ENCODE data around the gene OR8G1. TPM values are rescaled to one million over a fixed set of nuclear protein-coding genes. Genes with fewer than 3 reads are reported as not detected.

OR8G1 gene, protein sequence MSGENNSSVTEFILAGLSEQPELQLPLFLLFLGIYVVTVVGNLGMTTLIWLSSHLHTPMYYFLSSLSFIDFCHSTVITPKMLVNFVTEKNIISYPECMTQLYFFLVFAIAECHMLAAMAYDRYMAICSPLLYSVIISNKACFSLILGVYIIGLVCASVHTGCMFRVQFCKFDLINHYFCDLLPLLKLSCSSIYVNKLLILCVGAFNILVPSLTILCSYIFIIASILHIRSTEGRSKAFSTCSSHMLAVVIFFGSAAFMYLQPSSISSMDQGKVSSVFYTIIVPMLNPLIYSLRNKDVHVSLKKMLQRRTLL
- polyA plus RNA-seq, result not detected in 3 replicates
- not detected for polyA plus RNA-seq (2011; ENCODE audit: low read depth)
- not detected in 2 replicates for polyA plus RNA-seq (2011; cell fraction: cytosol; rRNA removed)
- not detected in 2 replicates for polyA plus RNA-seq (2011; cell fraction: nucleus; rRNA removed)
- not detected in 2 replicates for polyA plus RNA-seq (2012; ENCODE audit: low replicate concordance)
- polyA minus RNA-seq, result not detected in 3 replicates
- not detected for polyA minus RNA-seq (2011; cell fraction: cytosol; rRNA and poly(A)+ RNA removed)
- polyA minus RNA-seq (2011; cell fraction: nucleus; rRNA and poly(A)+ RNA removed), result not detected in 2 replicates

GRCh38 chr11:124240621-124241397 lies at the start of gene OR8G1:
Gene OR8G1 (plus strand): TSS chr11:124241095. CDS start chr11:124249676, 8,581 bp downstream.
- TF ChIP-seq, protein P1, sequence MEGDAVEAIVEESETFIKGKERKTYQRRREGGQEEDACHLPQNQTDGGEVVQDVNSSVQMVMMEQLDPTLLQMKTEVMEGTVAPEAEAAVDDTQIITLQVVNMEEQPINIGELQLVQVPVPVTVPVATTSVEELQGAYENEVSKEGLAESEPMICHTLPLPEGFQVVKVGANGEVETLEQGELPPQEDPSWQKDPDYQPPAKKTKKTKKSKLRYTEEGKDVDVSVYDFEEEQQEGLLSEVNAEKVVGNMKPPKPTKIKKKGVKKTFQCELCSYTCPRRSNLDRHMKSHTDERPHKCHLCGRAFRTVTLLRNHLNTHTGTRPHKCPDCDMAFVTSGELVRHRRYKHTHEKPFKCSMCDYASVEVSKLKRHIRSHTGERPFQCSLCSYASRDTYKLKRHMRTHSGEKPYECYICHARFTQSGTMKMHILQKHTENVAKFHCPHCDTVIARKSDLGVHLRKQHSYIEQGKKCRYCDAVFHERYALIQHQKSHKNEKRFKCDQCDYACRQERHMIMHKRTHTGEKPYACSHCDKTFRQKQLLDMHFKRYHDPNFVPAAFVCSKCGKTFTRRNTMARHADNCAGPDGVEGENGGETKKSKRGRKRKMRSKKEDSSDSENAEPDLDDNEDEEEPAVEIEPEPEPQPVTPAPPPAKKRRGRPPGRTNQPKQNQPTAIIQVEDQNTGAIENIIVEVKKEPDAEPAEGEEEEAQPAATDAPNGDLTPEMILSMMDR (optimal IDR thresholded peaks at IDR 0.05 in 1 of 3, IDR thresholded peaks at IDR 0.05 in 1 of 3, conservative IDR thresholded peaks at IDR 0.05 in 1 of 3; ENCODE audit: extremely low read depth in 1 of 3, insufficient read depth in 2 of 3, low read length in 3 of 3), result no peak
- TF ChIP-seq EZH2 (IDR thresholded peaks at IDR 0.05; ENCODE audit: low read length), result no peak
- DNase-seq (ENCODE audit: low read depth, low spot score) (no peak), FAIRE-seq (no peak)

GRCh38 chr11:124193221-124194010 lies 47.5 kb upstream of the OR8G1 start:
- peaks cover 8% of the 10 kb centered on the region for H3K4me1 ChIP-seq (ENCODE audit: control insufficient read depth, extremely low read depth, insufficient read depth, low read length)
- no peak overlapping the region for H3K27ac ChIP-seq (ENCODE audit: control insufficient read depth, insufficient read depth, low read length)
- no peaks in the 10 kb centered on the region for H3K36me3 ChIP-seq (ENCODE audit: control insufficient read depth in 2 of 2, extremely low read depth in 1 of 2, insufficient read depth in 2 of 2, low read length in 2 of 2)
- no peaks in the 10 kb centered on the region for H3K27me3 ChIP-seq (ENCODE audit: control insufficient read depth, extremely low read depth, insufficient read depth, low read length)
- H3K79me2 ChIP-seq (ENCODE audit: control insufficient read depth, insufficient read depth, low read length), result no peaks in the 10 kb centered on the region
- no peaks in the 10 kb centered on the region for H4K20me1 ChIP-seq (ENCODE audit: control insufficient read depth, extremely low read depth, insufficient read depth, low read length)
- no peak for TF ChIP-seq EZH2 (IDR thresholded peaks at IDR 0.05; ENCODE audit: low read length)
- TF ChIP-seq, protein P1 (optimal IDR thresholded peaks at IDR 0.05 in 1 of 3, IDR thresholded peaks at IDR 0.05 in 1 of 3, conservative IDR thresholded peaks at IDR 0.05 in 1 of 3; ENCODE audit: extremely low read depth in 1 of 3, insufficient read depth in 2 of 3, low read length in 3 of 3), result no peak
- no peak overlapping the region for H3K4me3 ChIP-seq (ENCODE audit: control insufficient read depth in 2 of 3, extremely low read depth in 1 of 3, insufficient read depth in 2 of 3, low read depth in 1 of 3, low read length in 3 of 3)
- no peak overlapping the region for H3K9ac ChIP-seq (ENCODE audit: control insufficient read depth, extremely low read depth, insufficient read depth, low read length)
- FAIRE-seq (no peak), DNase-seq (ENCODE audit: low read depth, low spot score) (no peak)
- no peak overlapping the region for H3K4me2 ChIP-seq (ENCODE audit: control insufficient read depth, extremely low read depth, insufficient read depth, low read depth, low read length)
- H3K9me3 ChIP-seq (ENCODE audit: control insufficient read depth, low read depth, low read length), result no peaks in the 10 kb centered on the region
- H3K9me1 ChIP-seq (ENCODE audit: control insufficient read depth, extremely low read depth, insufficient read depth, low read length), result no peaks in the 10 kb centered on the region
- dilution Hi-C loops (cut with MboI; ENCODE audit: extremely low pct_ligation_motif_present, low sequenced_read_pairs), result no loop called here
- H2AFZ ChIP-seq (ENCODE audit: control insufficient read depth, low read length), result peak overlapping the region; percentile 56

More at GRCh38 chr11:124240621-124241397, at the start of gene OR8G1:
- no peaks in the 10 kb centered on the region for H4K20me1 ChIP-seq (ENCODE audit: control insufficient read depth, extremely low read depth, insufficient read depth, low read length)
- no peak within 1 kb of the TSS for H3K4me2 ChIP-seq (ENCODE audit: control insufficient read depth, extremely low read depth, insufficient read depth, low read depth, low read length)
- H3K9ac ChIP-seq (ENCODE audit: control insufficient read depth, extremely low read depth, insufficient read depth, low read length), result no peak within 1 kb of the TSS
- dilution Hi-C loops (cut with MboI; ENCODE audit: extremely low pct_ligation_motif_present, low sequenced_read_pairs), result no loop called here
- no peak within 1 kb of the TSS for H3K4me3 ChIP-seq (ENCODE audit: control insufficient read depth in 2 of 3, extremely low read depth in 1 of 3, insufficient read depth in 2 of 3, low read depth in 1 of 3, low read length in 3 of 3)
- H3K27ac ChIP-seq (ENCODE audit: control insufficient read depth, insufficient read depth, low read length), result no peak within 1 kb of the TSS
- H2AFZ ChIP-seq (ENCODE audit: control insufficient read depth, low read length), result no peak within 1 kb of the TSS
- H3K4me1 ChIP-seq (ENCODE audit: control insufficient read depth, extremely low read depth, insufficient read depth, low read length), result no peaks in the 10 kb centered on the region
- no peaks in the 10 kb centered on the region for H3K9me3 ChIP-seq (ENCODE audit: control insufficient read depth, low read depth, low read length)
- H3K9me1 ChIP-seq (ENCODE audit: control insufficient read depth, extremely low read depth, insufficient read depth, low read length), result no peaks in the 10 kb centered on the region
- no peaks in the 10 kb centered on the region for H3K36me3 ChIP-seq (ENCODE audit: control insufficient read depth in 2 of 2, extremely low read depth in 1 of 2, insufficient read depth in 2 of 2, low read length in 2 of 2)
- no peaks in the 10 kb centered on the region for H3K79me2 ChIP-seq (ENCODE audit: control insufficient read depth, insufficient read depth, low read length)
- no peaks in the 10 kb centered on the region for H3K27me3 ChIP-seq (ENCODE audit: control insufficient read depth, extremely low read depth, insufficient read depth, low read length)

Data from keratinocyte (primary cell).